GM12878 (cell line): ENCODE results near the gene FAM9A. TPM values are rescaled to one million over a fixed set of nuclear protein-coding genes. Genes with fewer than 3 reads are reported as not detected.

Source experiments
- ATAC-seq: fragments of 200-7000 bp; cut with Tn5 transposase; 3 replicates; pipeline ENCODE4 v1.9.1; 2020; ENCODE audit warnings: mild to moderate bottlenecking, moderate library complexity
- BruUV-seq: library from RNA; stranded (reverse); fragments of 400-500 nt; replicated peaks from 2 replicates; lab custom pipeline; 2021; lab: Mats Ljungman, UMichigan
- CTCF ChIA-PET: fragments of 300-600 bp; sonication (Branson Sonifier 250); formaldehyde crosslinking; extraction: SDS; loops from one replicate; lab custom pipeline; 2021; ENCODE audit warnings: inconsistent platforms; lab: Yijun Ruan, JAX
- POLR2A ChIA-PET: fragments of 350-600 bp; formaldehyde crosslinking; extraction: SDS; loops from one replicate; lab custom pipeline; 2021; ENCODE audit warnings: inconsistent platforms; lab: Charles Lee
- RAD21 ChIA-PET: fragments of 300-600 bp; sonication (Branson Sonifier 250); formaldehyde crosslinking; loops from one replicate; lab custom pipeline; 2023; ENCODE audit warnings: antibody characterized with exemption; ENCODE audit not compliant: unreplicated experiment; lab: Charles Lee
- SMC1A ChIA-PET: fragments of 300-600 bp; sonication (Branson Sonifier 250); formaldehyde crosslinking; loops from one replicate; lab custom pipeline; 2023; ENCODE audit not compliant: unreplicated experiment, uncharacterized antibody; lab: Charles Lee
- DNase-seq: peaks from one replicate; pipeline ENCODE4 v3.0.0-alpha.2; 2011; ENCODE audit warnings: low read depth, low spot score
- FAIRE-seq: peaks from 3 replicates; lab custom pipeline; 2011; peaks lifted over from hg19 to GRCh38; lab: Jason Lieb, UNC
- H2AFZ ChIP-seq: 2 replicates; pipeline ENCODE4 v1.6.0; 2011; ENCODE audit warnings: low read depth, low read length, control low read depth; ENCODE audit not compliant: control insufficient read depth
- H3K27ac ChIP-seq: 2 replicates; pipeline ENCODE4 v1.5.1; 2011; ENCODE audit warnings: control low read depth; ENCODE audit not compliant: control insufficient read depth, insufficient read depth
- H3K27me3 ChIP-seq, 2 experiments: replicated peaks in 1 of 2; 2 replicates each; pipeline versions ENCODE4 v1.6.0 to v1.6.1; 2011; ENCODE audit warnings: low read length in 1 of 2; ENCODE audit not compliant: control insufficient read depth in 2 of 2, insufficient read depth in 2 of 2
- H3K36me3 ChIP-seq, 2 experiments: 2 replicates each; pipeline ENCODE4 v1.5.1; 2011; ENCODE audit warnings: low read length in 1 of 2; ENCODE audit not compliant: control insufficient read depth in 2 of 2, insufficient read depth in 2 of 2
- H3K4me1 ChIP-seq: 2 replicates; pipeline ENCODE4 v1.6.1; 2011; ENCODE audit warnings: mild to moderate bottlenecking, low read length, moderate library complexity, mixed read lengths; ENCODE audit not compliant: control insufficient read depth, insufficient read depth
- H3K4me2 ChIP-seq: 2 replicates; pipeline ENCODE4 v1.6.0; 2011; ENCODE audit warnings: control low read depth; ENCODE audit not compliant: control insufficient read depth, insufficient read depth
- H3K4me3 ChIP-seq: fragments of 200-600 bp; sonication (generic); 2 replicates; pipeline ENCODE4 v1.5.1; 2016
- H3K79me2 ChIP-seq: 2 replicates; pipeline ENCODE4 v1.6.0; 2011; ENCODE audit warnings: low read length; ENCODE audit not compliant: control insufficient read depth, insufficient read depth
- H3K9ac ChIP-seq: 2 replicates; pipeline ENCODE4 v1.8.0; 2011; ENCODE audit warnings: low read length, control low read depth, mixed read lengths; ENCODE audit not compliant: control insufficient read depth, insufficient read depth
- H3K9me3 ChIP-seq: replicated peaks from 3 replicates; pipeline ENCODE4 v1.5.1; 2011; ENCODE audit warnings: mild to moderate bottlenecking, low read length; ENCODE audit not compliant: control insufficient read depth, insufficient read depth
- H4K20me1 ChIP-seq: 2 replicates; pipeline ENCODE4 v1.6.0; 2011; ENCODE audit not compliant: control insufficient read depth, insufficient read depth
- BACH1 ChIP-seq: fragments of 450-650 bp; IDR thresholded peaks from 2 replicates; pipeline ENCODE4 v1.6.1; 2017; ENCODE audit warnings: mild to moderate bottlenecking, borderline replicate concordance
- BMI1 ChIP-seq: fragments of 450-650 bp; IDR thresholded peaks from 2 replicates; pipeline ENCODE4 v1.6.1; 2016; ENCODE audit warnings: mild to moderate bottlenecking, moderate library complexity, borderline replicate concordance
- HDAC6 ChIP-seq: fragments of 200-600 bp; sonication (generic); IDR thresholded peaks from one replicate; pipeline ENCODE4 v1.8.0; 2017; ENCODE audit warnings: antibody characterized with exemption; ENCODE audit not compliant: unreplicated experiment
- NFXL1 ChIP-seq: fragments of 450-650 bp; IDR thresholded peaks from 2 replicates; pipeline ENCODE4 v1.6.1; 2017; ENCODE audit warnings: antibody characterized with exemption, mild to moderate bottlenecking, borderline replicate concordance
- NR2C2 ChIP-seq: IDR thresholded peaks from 2 replicates; pipeline ENCODE4 v1.6.1; 2011; ENCODE audit warnings: borderline replicate concordance, low read depth; ENCODE audit not compliant: control insufficient read depth, insufficient read length
- RB1 ChIP-seq: fragments of 450-650 bp; formaldehyde crosslinking; IDR thresholded peaks from 2 replicates; pipeline ENCODE4 v1.6.1; 2017; ENCODE audit warnings: mild to moderate bottlenecking, borderline replicate concordance
- RELA ChIP-seq: fragments of 450-650 bp; IDR thresholded peaks from 2 replicates; pipeline ENCODE4 v1.8.0; 2014; ENCODE audit warnings: borderline replicate concordance; ENCODE audit not compliant: partially characterized antibody
- WRNIP1 ChIP-seq: IDR thresholded peaks from 2 replicates; pipeline ENCODE4 v1.6.1; 2011; ENCODE audit warnings: low read depth, low read length, improper control_type of control experiment, borderline replicate concordance
- WGBS: methylation state at CpG from one replicate; pipeline ENCODE4 v1.1.6; 2016; ENCODE audit warnings: low lambda C conversion rate; ENCODE audit not compliant: insufficient replicate concordance, insufficient coverage; ENCODE audit errors: missing lambda C conversion rate; 5-methylcytosine and 5-hydroxymethylcytosine counted together
- in situ Hi-C: fragments of 300-500 bp; cut with MboI; formaldehyde crosslinking; loops from 9 replicates; pipeline ENCODE4 v1.14.3; 2018; ENCODE audit warnings: mixed read lengths
- intact Hi-C: fragments of 100-400 bp; cut with micrococcal nuclease; formaldehyde crosslinking; loops from one replicate; pipeline ENCODE4 v1.14.2; 2022; ENCODE audit not compliant: unreplicated experiment
- polyA plus RNA-seq, 11 experiments: library from polyadenylated mRNA; depleted of rRNA in 4 of 11; unstranded in 6 of 11; stranded (reverse) in 5 of 11; fragments of >200 nt; fragmentation: Nextera tagmentation in 4 of 11; fragmentation: Illumina TruSeq in 1 of 11; extraction: Ambion mirVana in 4 of 11; extraction: Trizol in 1 of 11; gene quantifications; 1 replicate in 1 of 11; 2 replicates in 10 of 11; pipeline versions ENCODE4 v1.2.1 to v1.2.3, GENCODE V29; 2011 to 2016; ENCODE audit warnings: inconsistent platforms in 2 of 11, missing spikeins in 2 of 11, low read depth in 1 of 11
- total RNA-seq, 4 experiments: library from RNA; depleted of rRNA in 3 of 4; stranded (reverse); fragments of >200 nt in 3 of 4; fragmentation: Illumina TruSeq in 1 of 4; extraction: Trizol in 1 of 4; gene quantifications; 2 replicates each; pipeline versions ENCODE4 v1.2.1 to v1.2.3, GENCODE V29; 2013 to 2021
- TF ChIP-seq, protein P1 (sequence below): fragments of 450-650 bp; formaldehyde crosslinking; IDR thresholded peaks from 2 replicates; pipeline ENCODE4 v1.5.0; 2022; ENCODE audit warnings: mild to moderate bottlenecking, missing genetic modification characterization
- TF ChIP-seq, protein P2 (sequence below): fragments of 450-650 bp; IDR thresholded peaks from 2 replicates; pipeline ENCODE4 v1.6.1; 2017; ENCODE audit warnings: antibody characterized with exemption, mild to moderate bottlenecking, moderate library complexity

Gene FAM9A
- total and polyA plus RNA-seq, 10 of the 15 experiments (the other 5 are each of a cell fraction or from before 2014, with no cell fraction given), result not detected

DNA sequence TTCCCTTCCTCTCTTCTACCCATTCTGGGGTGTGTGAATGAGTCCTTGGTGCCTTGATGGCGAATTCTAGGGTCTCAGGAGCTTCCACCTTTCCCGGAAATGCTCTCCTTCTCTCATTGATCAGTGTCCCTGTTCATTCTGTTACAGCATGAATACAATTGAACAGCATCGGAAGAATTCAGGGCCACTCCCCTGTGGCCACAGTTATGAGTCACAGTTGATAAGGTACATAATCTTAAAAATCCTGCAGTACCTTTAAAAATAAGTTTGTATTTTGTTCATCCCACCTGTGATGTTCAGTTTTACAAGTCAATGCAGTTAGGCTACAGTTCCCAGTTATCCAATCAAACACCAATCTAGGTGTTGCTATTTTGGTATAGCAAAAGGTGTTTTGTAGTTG lies 47.3 kb upstream of the FAM9A start:
- Histone ChIP-seq H3K4me3 (no peak overlapping the region), H3K36me3 (no peaks in the 10 kb centered on the region), H3K4me1 (no peaks in the 10 kb centered on the region), H4K20me1 (no peaks in the 10 kb centered on the region), H3K4me2 (no peak overlapping the region), H3K79me2 (no peaks in the 10 kb centered on the region), H3K9me3 (no peaks in the 10 kb centered on the region), H2AFZ (no peak overlapping the region), H3K9ac (no peak overlapping the region), H3K27ac (no peak overlapping the region), H3K27me3 (no peaks in the 10 kb centered on the region)
- BruUV-seq, result no TSS peak
- DNase-seq, result no peak
- intact Hi-C loops, result no loop called here
- no peak for ATAC-seq
- in situ Hi-C loops, result no loop called here
- ChIA-PET RAD21 (no interaction called here), CTCF (no interaction called here), POLR2A (no interaction called here), SMC1A (no interaction called here)
- TF ChIP-seq NR2C2 (no peak), BMI1 (no peak), BACH1 (no peak)
- TF ChIP-seq, protein P1, sequence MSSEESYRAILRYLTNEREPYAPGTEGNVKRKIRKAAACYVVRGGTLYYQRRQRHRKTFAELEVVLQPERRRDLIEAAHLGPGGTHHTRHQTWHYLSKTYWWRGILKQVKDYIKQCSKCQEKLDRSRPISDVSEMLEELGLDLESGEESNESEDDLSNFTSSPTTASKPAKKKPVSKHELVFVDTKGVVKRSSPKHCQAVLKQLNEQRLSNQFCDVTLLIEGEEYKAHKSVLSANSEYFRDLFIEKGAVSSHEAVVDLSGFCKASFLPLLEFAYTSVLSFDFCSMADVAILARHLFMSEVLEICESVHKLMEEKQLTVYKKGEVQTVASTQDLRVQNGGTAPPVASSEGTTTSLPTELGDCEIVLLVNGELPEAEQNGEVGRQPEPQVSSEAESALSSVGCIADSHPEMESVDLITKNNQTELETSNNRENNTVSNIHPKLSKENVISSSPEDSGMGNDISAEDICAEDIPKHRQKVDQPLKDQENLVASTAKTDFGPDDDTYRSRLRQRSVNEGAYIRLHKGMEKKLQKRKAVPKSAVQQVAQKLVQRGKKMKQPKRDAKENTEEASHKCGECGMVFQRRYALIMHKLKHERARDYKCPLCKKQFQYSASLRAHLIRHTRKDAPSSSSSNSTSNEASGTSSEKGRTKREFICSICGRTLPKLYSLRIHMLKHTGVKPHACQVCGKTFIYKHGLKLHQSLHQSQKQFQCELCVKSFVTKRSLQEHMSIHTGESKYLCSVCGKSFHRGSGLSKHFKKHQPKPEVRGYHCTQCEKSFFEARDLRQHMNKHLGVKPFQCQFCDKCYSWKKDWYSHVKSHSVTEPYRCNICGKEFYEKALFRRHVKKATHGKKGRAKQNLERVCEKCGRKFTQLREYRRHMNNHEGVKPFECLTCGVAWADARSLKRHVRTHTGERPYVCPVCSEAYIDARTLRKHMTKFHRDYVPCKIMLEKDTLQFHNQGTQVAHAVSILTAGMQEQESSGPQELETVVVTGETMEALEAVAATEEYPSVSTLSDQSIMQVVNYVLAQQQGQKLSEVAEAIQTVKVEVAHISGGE (CRISPR knock-in tag), result no peak
- 29% methylated on average over 3 of the region's 3 CpGs for WGBS
- no peak for FAIRE-seq

DNA sequence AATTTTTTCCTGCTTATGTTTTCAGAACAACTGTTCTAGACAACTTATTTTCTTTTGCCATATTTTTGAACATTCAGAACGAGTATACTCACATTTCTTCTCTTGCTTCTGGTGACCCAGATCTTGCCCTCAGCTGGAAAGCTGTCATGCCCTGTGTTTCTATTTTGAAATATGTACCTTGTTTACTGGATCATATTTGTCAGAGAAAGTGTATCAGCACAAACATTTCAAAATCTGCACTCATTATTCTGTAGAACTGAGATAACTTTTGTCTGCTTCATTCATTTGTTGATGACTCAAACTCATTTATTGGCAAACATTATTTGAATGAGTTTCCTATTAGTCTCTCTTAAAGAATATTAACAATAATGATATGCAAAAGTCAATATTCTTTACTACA lies 46.2 kb upstream of the FAM9A start:
- Histone ChIP-seq H3K4me2 (no peak overlapping the region), H3K27ac (no peak overlapping the region), H3K4me1 (no peaks in the 10 kb centered on the region), H3K27me3 (no peaks in the 10 kb centered on the region), H3K36me3 (no peaks in the 10 kb centered on the region), H3K9me3 (no peaks in the 10 kb centered on the region), H3K79me2 (no peaks in the 10 kb centered on the region), H4K20me1 (no peaks in the 10 kb centered on the region), H3K4me3 (no peak overlapping the region), H3K9ac (no peak overlapping the region), H2AFZ (no peak overlapping the region)
- ChIA-PET SMC1A (no interaction called here), CTCF (no interaction called here), RAD21 (no interaction called here), POLR2A (no interaction called here)
- WGBS, result 0% methylated on average over 1 of the region's 1 CpG
- no peak for FAIRE-seq
- in situ Hi-C loops, result no loop called here
- no peak for TF ChIP-seq NFXL1
- TF ChIP-seq RB1, result no peak
- no peak for TF ChIP-seq HDAC6
- no peak for TF ChIP-seq RELA
- no peak for TF ChIP-seq WRNIP1
- TF ChIP-seq, protein P2, sequence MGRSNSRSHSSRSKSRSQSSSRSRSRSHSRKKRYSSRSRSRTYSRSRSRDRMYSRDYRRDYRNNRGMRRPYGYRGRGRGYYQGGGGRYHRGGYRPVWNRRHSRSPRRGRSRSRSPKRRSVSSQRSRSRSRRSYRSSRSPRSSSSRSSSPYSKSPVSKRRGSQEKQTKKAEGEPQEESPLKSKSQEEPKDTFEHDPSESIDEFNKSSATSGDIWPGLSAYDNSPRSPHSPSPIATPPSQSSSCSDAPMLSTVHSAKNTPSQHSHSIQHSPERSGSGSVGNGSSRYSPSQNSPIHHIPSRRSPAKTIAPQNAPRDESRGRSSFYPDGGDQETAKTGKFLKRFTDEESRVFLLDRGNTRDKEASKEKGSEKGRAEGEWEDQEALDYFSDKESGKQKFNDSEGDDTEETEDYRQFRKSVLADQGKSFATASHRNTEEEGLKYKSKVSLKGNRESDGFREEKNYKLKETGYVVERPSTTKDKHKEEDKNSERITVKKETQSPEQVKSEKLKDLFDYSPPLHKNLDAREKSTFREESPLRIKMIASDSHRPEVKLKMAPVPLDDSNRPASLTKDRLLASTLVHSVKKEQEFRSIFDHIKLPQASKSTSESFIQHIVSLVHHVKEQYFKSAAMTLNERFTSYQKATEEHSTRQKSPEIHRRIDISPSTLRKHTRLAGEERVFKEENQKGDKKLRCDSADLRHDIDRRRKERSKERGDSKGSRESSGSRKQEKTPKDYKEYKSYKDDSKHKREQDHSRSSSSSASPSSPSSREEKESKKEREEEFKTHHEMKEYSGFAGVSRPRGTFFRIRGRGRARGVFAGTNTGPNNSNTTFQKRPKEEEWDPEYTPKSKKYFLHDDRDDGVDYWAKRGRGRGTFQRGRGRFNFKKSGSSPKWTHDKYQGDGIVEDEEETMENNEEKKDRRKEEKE, result no peak
- no peak for ATAC-seq
- DNase-seq, result no peak
- intact Hi-C loops, result no loop called here
- no TSS peak for BruUV-seq
